ENCODE data around the gene ABCA4. TPM values are rescaled to one million over a fixed set of nuclear protein-coding genes. Genes with fewer than 3 reads are reported as not detected.

The ABCA4 gene
- total RNA-seq, 1 experiment from 2014 or later = 1.5 TPM

DNA sequence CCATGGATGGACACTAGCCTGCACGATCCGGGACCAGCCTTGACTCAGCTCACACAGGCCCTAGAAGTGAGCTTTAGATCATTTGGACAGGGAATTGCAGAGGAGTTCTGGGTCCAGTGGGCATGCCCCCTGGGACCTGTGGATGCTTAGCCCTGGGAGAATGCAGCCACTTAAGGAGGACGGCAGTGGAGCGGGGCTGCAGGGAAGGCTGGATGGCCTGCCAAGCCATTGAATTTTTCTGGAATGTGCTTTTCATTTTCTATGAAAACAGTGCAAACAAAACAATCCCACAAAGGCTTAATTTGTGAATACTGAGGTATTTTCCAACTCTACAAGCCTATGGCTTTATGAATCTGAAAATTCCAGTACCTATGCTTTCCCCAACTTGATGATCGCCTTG, 131.3 kb downstream of the ABCA4 start:
- BruUV-seq (replicated peaks) = no TSS peak
- Histone ChIP-seq H3K27ac (ENCODE audit: low read length) (no peak overlapping the region), H3K4me1 (ENCODE audit: control insufficient read depth, insufficient read depth, low read length) (peaks cover 4% of the 10 kb centered on the region; the same call in 1 of the 2 replicates), H3K36me3 (ENCODE audit: control insufficient read depth, insufficient read depth, low read length) (no peaks in the 10 kb centered on the region), H3K27me3 (ENCODE audit: control insufficient read depth, insufficient read depth, low read length) (no peaks in the 10 kb centered on the region), H3K4me3 (ENCODE audit: low read depth in 2 of 2, low read length in 2 of 2) (no peak overlapping the region), H3K9me3 (ENCODE audit: control insufficient read depth, insufficient read depth, low read depth, low read length) (no peaks in the 10 kb centered on the region)
- DNase-seq (ENCODE audit: low read depth, low spot score) = no peak
- ATAC-seq = no peak
- TF ChIP-seq SIN3A (IDR thresholded peaks at IDR 0.05; ENCODE audit: borderline replicate concordance, insufficient read depth, low read depth, low read length) (no peak), TCF7L2 (IDR thresholded peaks at IDR 0.05; ENCODE audit: low read depth, low read length) (no peak), POLR2AphosphoS5 (IDR thresholded peaks at IDR 0.05; ENCODE audit: low read depth, low read length) (no peak)
- TF ChIP-seq, protein P1, sequence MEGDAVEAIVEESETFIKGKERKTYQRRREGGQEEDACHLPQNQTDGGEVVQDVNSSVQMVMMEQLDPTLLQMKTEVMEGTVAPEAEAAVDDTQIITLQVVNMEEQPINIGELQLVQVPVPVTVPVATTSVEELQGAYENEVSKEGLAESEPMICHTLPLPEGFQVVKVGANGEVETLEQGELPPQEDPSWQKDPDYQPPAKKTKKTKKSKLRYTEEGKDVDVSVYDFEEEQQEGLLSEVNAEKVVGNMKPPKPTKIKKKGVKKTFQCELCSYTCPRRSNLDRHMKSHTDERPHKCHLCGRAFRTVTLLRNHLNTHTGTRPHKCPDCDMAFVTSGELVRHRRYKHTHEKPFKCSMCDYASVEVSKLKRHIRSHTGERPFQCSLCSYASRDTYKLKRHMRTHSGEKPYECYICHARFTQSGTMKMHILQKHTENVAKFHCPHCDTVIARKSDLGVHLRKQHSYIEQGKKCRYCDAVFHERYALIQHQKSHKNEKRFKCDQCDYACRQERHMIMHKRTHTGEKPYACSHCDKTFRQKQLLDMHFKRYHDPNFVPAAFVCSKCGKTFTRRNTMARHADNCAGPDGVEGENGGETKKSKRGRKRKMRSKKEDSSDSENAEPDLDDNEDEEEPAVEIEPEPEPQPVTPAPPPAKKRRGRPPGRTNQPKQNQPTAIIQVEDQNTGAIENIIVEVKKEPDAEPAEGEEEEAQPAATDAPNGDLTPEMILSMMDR (IDR thresholded peaks at IDR 0.05) = no peak
- TF ChIP-seq, protein P2, sequence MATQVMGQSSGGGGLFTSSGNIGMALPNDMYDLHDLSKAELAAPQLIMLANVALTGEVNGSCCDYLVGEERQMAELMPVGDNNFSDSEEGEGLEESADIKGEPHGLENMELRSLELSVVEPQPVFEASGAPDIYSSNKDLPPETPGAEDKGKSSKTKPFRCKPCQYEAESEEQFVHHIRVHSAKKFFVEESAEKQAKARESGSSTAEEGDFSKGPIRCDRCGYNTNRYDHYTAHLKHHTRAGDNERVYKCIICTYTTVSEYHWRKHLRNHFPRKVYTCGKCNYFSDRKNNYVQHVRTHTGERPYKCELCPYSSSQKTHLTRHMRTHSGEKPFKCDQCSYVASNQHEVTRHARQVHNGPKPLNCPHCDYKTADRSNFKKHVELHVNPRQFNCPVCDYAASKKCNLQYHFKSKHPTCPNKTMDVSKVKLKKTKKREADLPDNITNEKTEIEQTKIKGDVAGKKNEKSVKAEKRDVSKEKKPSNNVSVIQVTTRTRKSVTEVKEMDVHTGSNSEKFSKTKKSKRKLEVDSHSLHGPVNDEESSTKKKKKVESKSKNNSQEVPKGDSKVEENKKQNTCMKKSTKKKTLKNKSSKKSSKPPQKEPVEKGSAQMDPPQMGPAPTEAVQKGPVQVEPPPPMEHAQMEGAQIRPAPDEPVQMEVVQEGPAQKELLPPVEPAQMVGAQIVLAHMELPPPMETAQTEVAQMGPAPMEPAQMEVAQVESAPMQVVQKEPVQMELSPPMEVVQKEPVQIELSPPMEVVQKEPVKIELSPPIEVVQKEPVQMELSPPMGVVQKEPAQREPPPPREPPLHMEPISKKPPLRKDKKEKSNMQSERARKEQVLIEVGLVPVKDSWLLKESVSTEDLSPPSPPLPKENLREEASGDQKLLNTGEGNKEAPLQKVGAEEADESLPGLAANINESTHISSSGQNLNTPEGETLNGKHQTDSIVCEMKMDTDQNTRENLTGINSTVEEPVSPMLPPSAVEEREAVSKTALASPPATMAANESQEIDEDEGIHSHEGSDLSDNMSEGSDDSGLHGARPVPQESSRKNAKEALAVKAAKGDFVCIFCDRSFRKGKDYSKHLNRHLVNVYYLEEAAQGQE (IDR thresholded peaks at IDR 0.05; ENCODE audit: insufficient read depth in 1 of 2, low read depth in 2 of 2, low read length in 1 of 2) = no peak
- in situ Hi-C loops (cut with HindIII; ENCODE audit: low pct_unique_long_range_greater_than_20kb, low sequenced_read_pairs) = no loop called here
- ChIA-PET CTCF (no interaction called here), POLR2A (interaction anchor here (0.5 kb wide), 1 partner anchor 61 kb away, joined by 3 read pairs; no protein-coding TSS in a partner anchor)
- intact Hi-C loops (cut with micrococcal nuclease; ENCODE audit: unreplicated experiment) = no loop called here

DNA sequence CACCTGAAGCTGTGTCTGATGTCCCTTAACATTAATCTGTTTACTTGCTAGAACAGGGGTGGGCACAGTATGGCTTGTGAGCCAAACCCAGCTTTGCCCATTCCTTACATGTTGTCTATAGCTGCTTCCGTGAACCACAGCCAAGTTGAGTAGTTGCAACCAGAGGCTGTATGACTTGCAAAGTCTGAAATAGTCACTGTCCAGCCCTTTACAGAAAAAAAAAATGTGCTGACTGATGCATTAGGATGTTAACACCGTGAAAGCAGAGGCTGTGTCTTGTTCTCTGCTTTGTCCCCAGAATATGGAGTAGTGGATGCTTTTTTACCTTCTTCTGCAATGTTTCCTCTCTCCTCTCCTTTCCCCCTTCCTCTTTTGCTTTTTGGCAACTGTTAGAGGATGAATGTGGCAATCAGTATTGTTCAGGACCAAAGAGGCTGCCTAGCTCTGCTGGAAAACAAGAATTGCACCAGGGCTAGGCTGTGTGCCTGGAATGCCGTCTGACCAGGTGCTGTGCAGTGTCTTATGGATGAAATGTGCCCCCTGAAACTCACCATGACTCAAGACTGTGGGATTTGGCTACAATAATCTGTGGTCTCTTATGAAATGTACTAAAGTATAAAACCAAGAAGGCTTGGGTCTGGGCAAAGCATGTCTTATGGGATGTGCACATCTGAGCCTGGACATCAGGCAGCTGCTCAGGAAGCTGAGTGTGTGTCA, 132.2 kb downstream of the ABCA4 start:
- Histone ChIP-seq H3K4me3 (ENCODE audit: low read depth in 2 of 2, low read length in 2 of 2) (no peak overlapping the region), H3K27me3 (ENCODE audit: control insufficient read depth, insufficient read depth, low read length) (no peaks in the 10 kb centered on the region), H3K4me1 (ENCODE audit: control insufficient read depth, insufficient read depth, low read length) (peaks cover 4% of the 10 kb centered on the region; the same call in 1 of the 2 replicates), H3K27ac (ENCODE audit: low read length) (no peak overlapping the region), H3K9me3 (ENCODE audit: control insufficient read depth, insufficient read depth, low read depth, low read length) (no peaks in the 10 kb centered on the region), H3K36me3 (ENCODE audit: control insufficient read depth, insufficient read depth, low read length) (no peaks in the 10 kb centered on the region)
- ChIA-PET POLR2A (interaction anchor here (0.7 kb wide), 1 partner anchor 54 kb away, joined by 4 read pairs; no protein-coding TSS in a partner anchor), CTCF (interaction anchor here (0.7 kb wide), 1 partner anchor 21 kb away, joined by 3 read pairs; no protein-coding TSS in a partner anchor)
- no peak for TF ChIP-seq POLR2AphosphoS5 (IDR thresholded peaks at IDR 0.05; ENCODE audit: low read depth, low read length)
- intact Hi-C loops (cut with micrococcal nuclease; ENCODE audit: unreplicated experiment) (no loop called here), in situ Hi-C loops (cut with HindIII; ENCODE audit: low pct_unique_long_range_greater_than_20kb, low sequenced_read_pairs) (no loop called here)
- no peak for DNase-seq (ENCODE audit: low read depth, low spot score)
- ATAC-seq = no peak
- no TSS peak for BruUV-seq (replicated peaks)

DNA sequence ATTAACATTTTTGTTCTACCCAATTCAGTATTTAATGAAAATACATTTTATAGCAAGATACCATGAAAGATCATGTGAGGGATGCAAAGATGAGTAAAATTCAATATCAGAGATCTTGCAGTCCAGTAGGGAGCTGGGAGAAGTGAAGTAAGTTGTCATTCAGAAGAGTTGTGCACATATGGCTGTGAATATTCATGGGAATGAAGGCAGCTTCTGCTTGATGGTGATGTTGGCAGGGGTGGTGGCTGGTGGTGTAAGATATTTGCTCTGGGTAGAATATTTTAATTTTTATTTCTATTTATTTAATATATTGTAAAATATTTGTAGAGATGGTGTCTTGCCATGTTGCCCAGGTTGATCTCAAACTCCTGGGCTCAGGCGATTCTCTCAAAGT, 139.7 kb downstream of the ABCA4 start:
- no peak overlapping the region for H3K4me3 ChIP-seq (ENCODE audit: low read depth in 2 of 2, low read length in 2 of 2)
- DNase-seq (ENCODE audit: low read depth, low spot score) (no peak), ATAC-seq (no peak)
- no peaks in the 10 kb centered on the region for H3K27me3 ChIP-seq (ENCODE audit: control insufficient read depth, insufficient read depth, low read length)
- in situ Hi-C loops (cut with HindIII; ENCODE audit: low pct_unique_long_range_greater_than_20kb, low sequenced_read_pairs) = no loop called here
- no peaks in the 10 kb centered on the region for H3K36me3 ChIP-seq (ENCODE audit: control insufficient read depth, insufficient read depth, low read length)
- CTCF ChIA-PET = interaction anchor here (0.5 kb wide), 1 partner anchor 32 kb away, joined by 5 read pairs; no protein-coding TSS in a partner anchor
- no peak overlapping the region for H3K27ac ChIP-seq (ENCODE audit: low read length)
- no TSS peak for BruUV-seq (replicated peaks)
- TF ChIP-seq, protein P2 (IDR thresholded peaks at IDR 0.05; ENCODE audit: insufficient read depth in 1 of 2, low read depth in 2 of 2, low read length in 1 of 2) = no peak
- TF ChIP-seq TCF7L2 (IDR thresholded peaks at IDR 0.05; ENCODE audit: low read depth, low read length) = no peak
- TF ChIP-seq, protein P1 (IDR thresholded peaks at IDR 0.05) = no peak
- no peak for TF ChIP-seq POLR2AphosphoS5 (IDR thresholded peaks at IDR 0.05; ENCODE audit: low read depth, low read length)
- TF ChIP-seq SIN3A (IDR thresholded peaks at IDR 0.05; ENCODE audit: borderline replicate concordance, insufficient read depth, low read depth, low read length) = no peak
- intact Hi-C loops (cut with micrococcal nuclease; ENCODE audit: unreplicated experiment) = no loop called here
- POLR2A ChIA-PET = no interaction called here
- no peaks in the 10 kb centered on the region for H3K4me1 ChIP-seq (ENCODE audit: control insufficient read depth, insufficient read depth, low read length)
- H3K9me3 ChIP-seq (ENCODE audit: control insufficient read depth, insufficient read depth, low read depth, low read length) = no peaks in the 10 kb centered on the region

All from Panc1 (cell line).